Measurements from ENCODE around the gene EIF4G1.

Gene EIF4G1

DNA sequence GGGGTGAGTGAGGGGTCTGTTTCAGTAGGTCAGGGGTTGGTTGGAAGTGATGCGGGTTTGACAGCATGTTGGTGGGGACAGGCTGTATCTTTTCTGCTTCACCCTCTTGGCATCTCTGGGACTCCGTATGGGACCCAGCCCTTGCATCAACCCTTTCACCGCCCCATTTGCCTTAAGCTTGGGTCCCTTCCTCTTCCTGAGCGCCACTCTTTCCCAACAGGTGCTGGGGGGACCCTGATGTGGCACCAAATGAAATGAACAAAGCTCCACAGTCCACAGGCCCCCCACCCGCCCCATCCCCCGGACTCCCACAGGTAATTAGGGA, 1.1 kb downstream of the EIF4G1 start:
- no peak for DNase-seq (ENCODE audit: low read depth)
- TF ChIP-seq, protein P1, sequence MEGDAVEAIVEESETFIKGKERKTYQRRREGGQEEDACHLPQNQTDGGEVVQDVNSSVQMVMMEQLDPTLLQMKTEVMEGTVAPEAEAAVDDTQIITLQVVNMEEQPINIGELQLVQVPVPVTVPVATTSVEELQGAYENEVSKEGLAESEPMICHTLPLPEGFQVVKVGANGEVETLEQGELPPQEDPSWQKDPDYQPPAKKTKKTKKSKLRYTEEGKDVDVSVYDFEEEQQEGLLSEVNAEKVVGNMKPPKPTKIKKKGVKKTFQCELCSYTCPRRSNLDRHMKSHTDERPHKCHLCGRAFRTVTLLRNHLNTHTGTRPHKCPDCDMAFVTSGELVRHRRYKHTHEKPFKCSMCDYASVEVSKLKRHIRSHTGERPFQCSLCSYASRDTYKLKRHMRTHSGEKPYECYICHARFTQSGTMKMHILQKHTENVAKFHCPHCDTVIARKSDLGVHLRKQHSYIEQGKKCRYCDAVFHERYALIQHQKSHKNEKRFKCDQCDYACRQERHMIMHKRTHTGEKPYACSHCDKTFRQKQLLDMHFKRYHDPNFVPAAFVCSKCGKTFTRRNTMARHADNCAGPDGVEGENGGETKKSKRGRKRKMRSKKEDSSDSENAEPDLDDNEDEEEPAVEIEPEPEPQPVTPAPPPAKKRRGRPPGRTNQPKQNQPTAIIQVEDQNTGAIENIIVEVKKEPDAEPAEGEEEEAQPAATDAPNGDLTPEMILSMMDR (IDR thresholded peaks at IDR 0.05; ENCODE audit: insufficient read depth, low read depth, low read length, missing control alignments) = no peak

DNA sequence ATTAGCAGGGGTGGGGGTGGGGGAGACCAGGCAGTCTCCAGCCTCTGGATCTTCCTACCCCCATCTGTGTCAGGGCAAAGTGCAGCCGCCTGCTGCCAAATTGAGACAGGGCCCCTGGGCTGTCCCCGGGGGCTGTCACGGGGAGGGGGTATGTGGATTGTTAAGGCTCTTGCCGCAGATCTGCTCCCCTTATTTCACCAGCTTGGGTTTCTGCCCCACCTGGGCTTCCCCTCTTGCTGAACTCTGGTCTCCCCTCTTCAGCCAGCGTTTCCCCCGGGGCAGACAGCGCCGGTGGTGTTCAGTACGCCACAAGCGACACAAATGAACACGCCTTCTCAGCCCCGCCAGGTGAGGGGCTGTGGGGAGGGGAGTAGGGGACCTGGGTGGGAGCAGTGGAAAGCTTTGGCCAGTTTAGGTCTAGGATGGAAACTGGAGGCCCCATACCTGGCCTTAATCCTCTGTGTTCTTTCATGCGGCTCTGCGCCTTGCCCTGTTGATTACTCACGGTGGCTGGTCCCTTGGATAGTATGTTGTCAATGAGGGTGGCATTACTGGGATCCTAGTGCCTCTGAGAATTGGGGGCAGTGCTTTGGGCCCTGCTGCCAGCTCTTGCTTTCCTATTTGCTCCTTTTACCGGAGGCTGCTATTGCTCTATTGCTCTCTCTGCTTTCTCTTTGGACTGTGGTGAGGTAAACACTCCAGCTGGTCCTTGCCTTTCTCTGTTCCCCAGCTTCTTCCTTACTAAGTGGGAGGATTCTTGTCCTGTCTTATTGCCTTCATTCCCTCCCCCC, 1.7 kb downstream of the EIF4G1 start:
- peak overlapping the region; percentile 88 for H3K4me3 ChIP-seq (ENCODE audit: low read length)
- TF ChIP-seq, protein P1 (IDR thresholded peaks at IDR 0.05; ENCODE audit: insufficient read depth, low read depth, low read length, missing control alignments) = no peak
- no peak for DNase-seq (ENCODE audit: low read depth)

More for the DNA sequence above, 1.1 kb downstream of the EIF4G1 start:
- peak overlapping the region; percentile 88 for H3K4me3 ChIP-seq (ENCODE audit: low read length)

DNA sequence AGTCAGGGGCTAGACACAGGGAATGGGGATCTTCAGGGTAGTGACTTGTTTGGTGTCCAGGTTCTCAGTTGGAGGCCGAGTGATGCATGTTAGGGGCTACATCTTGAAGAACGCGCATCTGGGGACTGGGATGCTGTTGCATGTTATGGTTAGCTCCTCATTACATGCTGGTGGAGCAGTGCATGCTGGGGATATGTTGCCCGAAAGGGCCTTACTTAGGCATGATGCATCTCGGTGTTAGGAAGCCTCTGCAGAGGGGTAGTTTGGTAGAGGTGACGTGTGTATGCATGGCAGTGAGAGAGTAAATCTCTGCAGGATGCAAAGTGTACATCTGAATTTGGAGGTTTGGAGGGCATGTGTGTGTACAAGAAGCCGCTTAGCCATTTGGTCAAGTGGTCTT, 2.4 kb downstream of the EIF4G1 start:
- H3K4me3 ChIP-seq (ENCODE audit: low read length) = peak overlapping the region; percentile 88
- TF ChIP-seq, protein P1 (IDR thresholded peaks at IDR 0.05; ENCODE audit: insufficient read depth, low read depth, low read length, missing control alignments) = no peak
- no peak for DNase-seq (ENCODE audit: low read depth)

GRCh38 chr3:184317201-184317600, 2.8 kb downstream of the EIF4G1 start:
- H3K4me3 ChIP-seq (ENCODE audit: low read length) = peak overlapping the region; percentile 88
- DNase-seq (ENCODE audit: low read depth) = no peak
- TF ChIP-seq, protein P1 (IDR thresholded peaks at IDR 0.05; ENCODE audit: insufficient read depth, low read depth, low read length, missing control alignments) = no peak

- TF ChIP-seq, protein P1 (IDR thresholded peaks at IDR 0.05; ENCODE audit: insufficient read depth, low read depth, low read length, missing control alignments) = no peak
- peak overlapping the region; percentile 52 for H3K4me3 ChIP-seq (ENCODE audit: low read length)
- peak; percentile 94 for DNase-seq (ENCODE audit: low read depth)
These were observed 5.7 kb downstream of the EIF4G1 start for GRCh38 chr3:184320104-184320445.

- TF ChIP-seq, protein P1 (IDR thresholded peaks at IDR 0.05; ENCODE audit: insufficient read depth, low read depth, low read length, missing control alignments) = no peak
- no peak for DNase-seq (ENCODE audit: low read depth)
- H3K4me3 ChIP-seq (ENCODE audit: low read length) = no peak overlapping the region
These were observed 7.3 kb downstream of the EIF4G1 start for GRCh38 chr3:184321666-184322065.
